AML-193 (cell line): ENCODE measurements around the gene CETP.
"Not testable (repeated sequence)": the region's sequence is repeated elsewhere in the genome, so short reads cannot be mapped to it uniquely, and the experiment has no call there.

Experiments used
- DNase-seq, 2 experiments: peaks; one replicate each; lab custom pipeline; 2025; lab: John Stamatoyannopoulos, UW

Gene CETP

DNA sequence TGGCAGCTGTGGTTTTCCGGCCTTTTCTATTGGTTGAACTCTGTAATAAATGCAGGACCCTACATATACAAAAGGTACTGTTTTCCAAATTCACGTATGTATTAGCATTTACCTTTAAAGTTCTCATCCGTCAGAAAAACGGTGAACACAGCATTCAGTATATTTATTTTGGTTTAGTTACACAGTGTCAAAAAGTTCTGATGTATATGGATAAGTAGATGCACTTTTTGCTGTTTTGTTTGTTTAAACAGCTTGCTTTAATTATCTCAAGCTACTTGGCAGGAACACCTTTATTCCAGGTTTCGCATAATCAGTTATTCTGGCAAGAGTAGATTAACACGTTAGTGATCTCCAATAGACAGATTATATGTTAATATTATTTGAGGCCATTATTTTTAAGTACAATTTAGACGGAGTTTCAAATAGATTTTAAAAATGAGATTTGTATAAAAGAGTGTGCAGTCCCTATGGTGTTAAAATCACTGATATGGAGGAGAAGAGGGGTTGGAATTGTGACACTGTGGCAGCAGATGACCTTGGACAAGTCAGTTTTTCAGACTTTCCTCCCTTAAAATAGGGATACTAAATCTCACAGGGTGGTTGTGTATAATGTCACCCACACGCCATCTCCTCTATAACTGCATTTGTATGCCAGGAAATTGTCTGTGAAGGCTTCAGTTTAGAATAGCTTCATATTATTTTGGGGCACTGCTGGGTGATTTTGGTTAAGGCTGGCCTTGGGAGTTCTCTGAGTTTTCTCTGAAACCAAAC is 27.7 kb upstream of the CETP start:
- DNase-seq, result no peak

DNA sequence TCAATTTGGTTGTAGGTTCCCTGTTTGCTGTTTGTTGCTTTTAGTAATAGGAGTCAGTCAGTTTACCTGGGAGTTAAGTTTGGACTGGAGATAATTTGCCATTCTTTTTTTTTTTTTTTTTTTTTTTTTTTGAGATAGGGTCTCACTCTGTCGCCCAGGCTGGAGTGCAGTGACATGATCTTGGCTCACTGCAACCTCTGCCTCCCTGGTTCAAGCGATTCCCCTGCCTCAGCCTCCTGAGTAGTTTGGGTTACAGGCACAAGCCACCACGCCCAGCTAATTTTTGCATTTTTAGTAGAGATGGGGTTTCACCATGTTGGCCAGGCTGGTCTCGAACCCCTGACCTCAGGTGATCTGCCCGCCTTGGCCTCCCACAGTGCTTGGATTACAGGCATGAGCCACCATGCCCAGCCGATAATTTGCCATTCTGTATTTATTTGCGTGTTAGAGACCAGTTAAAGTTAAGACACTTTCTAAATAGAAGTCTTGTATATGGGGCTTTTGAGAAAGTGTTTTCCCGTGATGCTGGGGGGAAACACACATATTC is 27.1 kb upstream of the CETP start:
- DNase-seq, result not testable (repeated sequence)

DNA sequence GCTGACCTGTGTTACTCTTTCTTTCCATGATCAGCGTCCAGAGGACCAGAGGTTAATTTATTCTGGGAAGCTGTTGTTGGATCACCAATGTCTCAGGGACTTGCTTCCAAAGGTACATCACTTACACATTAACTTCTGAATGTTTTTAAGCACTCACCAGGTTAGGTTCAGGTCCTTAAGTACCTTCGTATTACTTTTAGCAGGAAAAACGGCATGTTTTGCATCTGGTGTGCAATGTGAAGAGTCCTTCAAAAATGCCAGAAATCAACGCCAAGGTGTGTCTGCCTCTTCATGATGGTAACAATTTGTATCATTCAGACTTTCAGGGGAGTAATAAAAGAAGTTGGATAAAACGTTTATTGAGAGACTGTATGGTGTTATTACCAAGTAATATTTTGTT is 26.5 kb upstream of the CETP start:
- no peak for DNase-seq

DNA sequence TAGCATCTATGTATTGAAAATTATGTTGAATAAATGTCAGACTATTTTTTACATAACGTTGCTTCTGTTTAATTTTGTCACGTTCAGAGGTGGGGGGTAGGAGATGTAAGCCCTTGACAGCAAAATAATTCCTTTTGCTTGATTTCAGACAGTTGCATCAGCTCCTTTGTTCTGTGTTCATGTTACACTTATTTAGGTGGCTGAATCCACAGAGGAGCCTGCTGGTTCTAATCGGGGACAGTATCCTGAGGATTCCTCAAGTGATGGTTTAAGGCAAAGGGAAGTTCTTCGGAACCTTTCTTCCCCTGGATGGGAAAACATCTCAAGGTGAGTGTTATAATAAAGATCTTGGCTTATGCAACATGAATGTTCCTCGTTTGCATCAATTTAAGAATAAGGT is 25.3 kb upstream of the CETP start:
- no peak for DNase-seq

DNA sequence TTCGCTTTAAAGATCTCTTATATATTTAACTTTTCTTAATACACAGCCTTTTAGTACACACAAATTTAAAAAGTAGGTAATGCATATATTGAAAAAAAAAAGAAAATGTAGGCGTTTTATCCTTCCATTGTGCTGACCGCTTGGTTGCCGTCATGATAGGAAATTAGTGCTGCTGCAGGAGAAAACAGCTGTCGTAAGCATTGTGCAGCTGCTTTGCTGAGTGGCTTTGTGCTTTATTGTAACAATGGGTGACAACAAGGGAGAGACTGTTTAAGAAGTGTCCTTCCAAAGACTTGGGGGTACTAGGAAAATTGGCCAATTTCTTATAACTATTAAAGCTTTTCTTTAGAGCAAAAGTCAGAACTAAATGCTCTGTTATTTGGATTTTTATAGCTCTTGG is 24.8 kb upstream of the CETP start:
- DNase-seq, result no peak

DNA sequence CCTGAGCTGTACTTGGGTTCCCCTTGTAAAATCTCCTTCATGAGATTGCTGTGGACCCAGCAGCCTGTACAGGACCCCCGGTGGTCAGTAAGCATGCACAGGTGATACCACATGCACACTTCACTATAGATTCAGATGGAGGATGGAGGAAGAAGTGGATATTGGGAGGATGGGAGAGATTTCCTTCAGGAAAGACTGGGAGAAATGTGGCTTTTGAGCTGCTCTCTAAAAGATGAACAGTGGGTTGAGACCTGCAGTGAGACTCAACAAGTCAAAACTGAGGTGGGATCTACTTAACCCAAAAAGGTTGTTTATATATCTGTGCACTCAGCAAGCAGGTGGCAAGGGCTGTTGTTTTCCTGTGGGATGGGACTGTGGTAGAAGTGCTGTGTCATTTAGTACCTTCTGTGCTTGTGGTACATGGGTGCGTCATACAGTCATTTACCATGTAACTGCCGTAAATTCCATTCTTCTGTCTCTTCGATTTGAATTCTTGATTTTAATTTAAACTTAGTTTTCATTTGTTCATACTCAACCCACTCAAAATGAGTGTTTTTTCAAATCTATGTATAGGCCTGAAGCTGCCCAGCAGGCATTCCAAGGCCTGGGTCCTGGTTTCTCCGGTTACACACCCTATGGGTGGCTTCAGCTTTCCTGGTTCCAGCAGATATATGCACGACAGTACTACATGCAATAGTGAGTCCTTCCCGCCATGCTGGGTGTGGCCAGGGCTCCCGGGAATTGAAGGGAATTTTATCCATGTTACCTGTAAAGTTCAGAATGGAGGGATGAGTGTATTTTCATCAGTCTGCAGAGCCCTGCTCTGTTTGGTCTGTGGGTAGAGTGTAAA is 22.9 kb upstream of the CETP start:
- no peak for DNase-seq

DNA sequence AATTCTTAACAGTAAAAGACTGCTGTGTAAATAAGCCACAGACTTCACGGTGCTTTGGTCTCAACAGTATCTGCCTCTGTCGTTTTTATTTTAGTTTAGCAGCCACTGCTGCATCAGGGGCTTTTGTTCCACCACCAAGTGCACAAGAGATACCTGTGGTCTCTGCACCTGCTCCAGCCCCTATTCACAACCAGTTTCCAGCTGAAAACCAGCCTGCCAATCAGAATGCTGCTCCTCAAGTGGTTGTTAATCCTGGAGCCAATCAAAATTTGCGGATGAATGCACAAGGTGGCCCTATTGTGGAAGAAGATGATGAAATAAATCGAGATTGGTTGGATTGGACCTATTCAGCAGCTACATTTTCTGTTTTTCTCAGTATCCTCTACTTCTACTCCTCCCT is 21.9 kb upstream of the CETP start:
- no peak for DNase-seq

DNA sequence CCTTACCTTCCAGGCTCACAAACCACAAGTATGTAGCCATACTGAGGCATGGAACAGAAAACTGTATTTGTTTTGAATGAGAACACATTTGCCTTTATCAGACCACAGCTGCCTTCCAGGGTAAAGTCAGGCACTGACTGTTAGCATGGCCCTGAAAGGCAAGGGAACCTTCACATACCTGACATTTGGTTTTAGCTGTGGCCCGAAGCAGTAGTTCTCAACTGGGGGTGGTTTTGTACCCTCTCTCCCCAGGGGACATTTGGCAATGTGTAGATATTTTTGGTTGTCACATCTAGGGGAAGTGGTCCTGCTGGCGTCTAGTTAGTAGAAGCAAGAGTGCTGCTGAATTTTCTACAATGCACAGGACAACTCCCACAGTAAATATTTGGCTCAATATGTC is 20.7 kb upstream of the CETP start:
- DNase-seq, result no peak

DNA sequence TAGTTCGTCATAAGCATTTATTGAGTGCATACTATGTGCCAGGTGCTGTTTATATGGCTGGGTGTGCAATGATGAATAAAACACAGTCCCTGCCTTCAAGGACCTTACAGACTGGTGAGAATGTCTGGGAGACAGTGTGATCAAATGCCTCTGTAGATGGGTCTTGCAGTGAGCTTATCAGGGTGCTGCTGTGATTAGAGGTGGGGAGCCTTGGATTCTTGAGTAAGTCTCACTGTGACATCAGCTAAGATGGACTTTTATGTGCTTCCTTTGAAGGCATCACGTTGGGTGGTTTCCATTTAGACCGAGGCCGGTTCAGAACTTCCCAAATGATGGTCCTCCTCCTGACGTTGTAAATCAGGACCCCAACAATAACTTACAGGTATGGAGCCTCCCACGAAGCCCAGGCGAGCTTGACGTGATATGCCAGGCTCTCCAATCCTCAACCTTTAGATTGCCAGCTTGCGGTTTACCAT is 19.9 kb upstream of the CETP start:
- no peak for DNase-seq

DNA sequence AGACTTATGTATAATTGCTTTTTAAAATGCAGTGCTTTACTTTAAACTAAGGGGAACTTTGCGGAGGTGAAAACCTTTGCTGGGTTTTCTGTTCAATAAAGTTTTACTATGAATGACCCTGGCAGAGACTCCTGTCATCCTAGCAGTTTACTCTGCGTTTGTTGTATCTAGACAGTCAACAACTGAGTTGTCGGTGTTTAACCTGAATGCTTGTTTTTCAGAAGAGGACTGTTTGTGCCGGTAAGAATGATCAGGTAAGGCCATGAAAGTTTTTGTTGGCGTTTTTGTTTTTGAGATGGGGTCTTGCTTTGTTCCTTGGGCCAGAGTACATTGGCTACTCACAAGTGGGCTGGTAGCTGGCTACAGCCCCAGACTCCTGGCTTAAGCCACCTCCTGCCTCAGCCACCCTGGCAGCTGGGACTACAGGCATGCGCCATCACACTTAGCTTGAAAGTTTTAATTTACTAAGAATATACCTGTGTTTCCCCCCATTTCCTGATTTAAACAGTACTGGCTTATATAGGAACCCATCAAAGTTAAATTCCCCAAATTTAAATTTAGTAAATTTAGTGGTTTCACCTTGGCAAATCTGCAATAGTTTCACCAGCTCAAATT is 17.9 kb upstream of the CETP start:
- DNase-seq, result no peak

DNA sequence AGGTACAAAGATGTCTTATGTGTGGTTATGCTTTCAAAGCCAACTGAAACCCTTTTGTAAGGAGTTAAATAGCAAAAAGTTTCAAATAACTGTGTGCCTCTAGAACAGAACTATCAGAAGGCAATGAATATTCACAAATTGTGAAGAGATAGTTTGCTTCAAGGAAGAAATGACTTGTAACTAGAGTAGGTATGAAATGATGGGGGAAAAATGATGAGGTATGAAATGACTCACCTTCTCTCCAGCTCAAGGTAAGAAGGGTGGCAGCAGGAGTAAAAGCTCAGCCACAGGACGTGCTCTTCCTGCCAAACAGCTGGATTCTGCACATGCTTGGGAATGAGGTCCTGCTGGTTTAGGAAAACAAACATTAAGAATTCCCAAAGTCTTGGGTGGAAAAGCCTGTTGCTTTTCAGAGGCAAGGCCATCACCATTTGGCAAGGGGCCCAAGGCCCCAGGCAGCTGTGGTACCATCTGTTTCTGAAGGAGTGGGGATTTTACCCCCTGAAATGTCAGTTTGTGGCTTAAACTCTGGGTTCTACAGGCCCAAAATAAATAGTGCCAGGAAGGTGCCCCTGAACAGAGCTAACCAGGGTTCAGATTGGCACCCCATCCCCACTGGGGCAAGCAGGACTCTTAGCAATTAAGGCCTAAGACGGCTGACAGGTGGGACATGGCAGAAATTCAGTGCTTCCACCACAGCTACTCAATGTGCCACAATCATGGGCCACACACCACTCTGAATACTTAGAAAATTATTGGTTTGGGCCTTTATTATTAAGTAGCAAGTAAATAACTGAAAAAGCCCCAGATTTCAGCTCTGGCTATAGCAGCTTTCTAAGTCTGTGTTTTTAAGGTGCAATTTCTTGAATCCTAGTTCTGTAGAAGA is 16.6 kb upstream of the CETP start:
- DNase-seq, result no peak

DNA sequence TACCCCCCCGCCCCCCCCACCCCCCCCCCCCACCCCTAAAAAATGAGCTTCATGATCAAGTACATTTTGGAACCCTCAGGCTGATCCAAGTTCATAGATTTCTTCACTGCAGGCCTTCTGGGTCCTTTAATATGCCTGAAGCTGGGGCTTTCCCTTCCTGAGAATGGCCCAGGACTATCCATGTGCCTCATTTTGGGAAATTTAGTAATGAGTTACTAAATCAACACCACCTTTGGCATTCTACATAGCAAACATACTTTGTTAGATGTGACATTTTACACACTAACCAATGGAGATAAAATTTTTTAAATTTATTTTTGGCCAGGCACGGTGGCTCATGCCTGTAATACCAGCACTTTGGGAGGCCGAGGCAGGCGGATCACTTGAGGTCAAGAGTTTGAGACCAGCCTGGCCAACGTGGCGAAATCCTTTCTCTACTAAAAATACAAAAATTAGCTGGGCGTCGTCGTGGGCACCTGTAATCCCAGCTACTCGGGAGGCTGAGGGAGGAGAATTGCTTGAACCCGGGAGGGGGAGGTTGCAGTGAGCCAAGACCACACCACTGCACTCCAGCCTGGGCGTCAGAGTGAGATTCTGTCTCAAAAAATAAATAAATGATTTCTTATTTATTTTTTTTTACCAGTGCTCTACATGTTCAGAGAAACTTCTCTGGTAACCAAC is 15.8 kb upstream of the CETP start:
- DNase-seq, result no peak

DNA sequence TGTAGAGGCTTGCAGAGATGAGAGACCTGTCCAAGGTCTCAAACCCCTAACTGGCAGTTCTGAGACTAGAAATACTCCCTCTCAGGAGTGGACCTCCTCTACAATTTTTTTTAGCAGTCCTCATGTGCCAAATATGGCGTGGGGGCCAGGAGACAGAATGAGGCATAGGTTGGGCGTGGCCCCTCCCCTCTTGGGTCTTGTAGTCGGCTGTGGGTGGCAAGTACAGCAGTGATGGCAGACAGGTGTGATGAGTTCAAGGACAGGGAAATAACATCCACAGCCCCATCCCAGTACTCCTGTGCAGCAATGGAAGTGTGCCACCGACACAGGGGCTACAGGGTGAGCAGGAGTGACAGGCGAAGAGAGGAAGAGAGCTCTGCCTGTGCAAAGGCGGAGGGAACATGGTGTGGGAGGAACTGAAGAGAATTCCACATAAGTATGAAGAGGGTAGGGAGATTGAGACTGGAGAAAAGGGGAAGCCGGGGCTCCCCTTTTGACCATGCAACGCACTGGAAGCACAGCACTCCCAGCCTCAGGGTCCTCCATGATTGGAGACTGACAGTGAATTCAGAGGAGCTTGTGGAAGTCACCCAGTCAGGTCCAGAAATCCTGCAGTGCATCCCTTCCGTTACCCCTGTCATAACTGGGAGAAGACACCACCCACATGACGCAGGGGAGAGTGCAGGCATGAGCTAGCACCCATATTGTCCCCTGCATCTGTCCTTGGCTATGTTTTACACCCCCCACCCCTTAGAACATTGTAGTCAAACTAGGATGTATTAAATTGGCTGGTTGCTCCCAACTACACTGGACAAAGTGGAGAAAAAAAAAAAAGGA is 14.8 kb upstream of the CETP start:
- DNase-seq, result no peak

DNA sequence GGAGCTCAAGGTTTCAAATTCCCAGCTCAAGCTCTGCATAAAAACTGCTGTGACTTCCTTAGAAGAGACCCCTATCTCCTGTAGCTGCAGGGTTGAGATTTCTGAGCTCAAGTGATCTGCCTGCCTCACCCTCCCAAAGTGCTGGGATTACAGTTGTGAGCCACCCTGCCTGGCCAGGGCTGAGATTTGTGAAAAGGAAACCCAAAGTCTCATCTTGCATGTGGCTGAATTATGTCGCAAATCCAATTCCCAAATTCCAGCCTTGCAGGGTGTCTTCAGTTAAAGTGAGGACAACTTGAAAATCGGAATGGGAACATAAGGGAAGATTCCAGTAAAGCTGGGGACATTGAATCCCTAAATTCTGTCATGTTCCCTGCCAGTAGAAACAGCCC is 14.2 kb upstream of the CETP start:
- no peak for DNase-seq

DNA sequence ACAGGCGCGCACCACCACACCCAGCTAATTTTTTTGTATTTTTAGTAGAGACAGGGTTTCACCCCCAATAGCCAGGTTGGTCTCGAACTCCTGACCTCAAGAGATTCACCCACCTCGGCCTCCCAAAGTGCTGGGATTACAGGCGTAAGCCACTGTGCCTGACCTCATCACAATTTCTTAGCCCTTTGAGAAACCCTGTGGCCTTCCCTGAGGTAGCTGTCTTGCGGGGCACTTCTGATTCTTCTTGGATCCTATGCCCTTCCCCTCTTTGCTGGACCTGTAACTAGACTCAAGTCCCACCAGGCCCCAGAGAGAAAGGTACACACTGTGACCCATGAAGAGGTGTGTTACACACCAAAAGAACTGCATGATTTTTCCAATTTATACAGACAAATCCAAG is 13.5 kb upstream of the CETP start:
- DNase-seq, result no peak

DNA sequence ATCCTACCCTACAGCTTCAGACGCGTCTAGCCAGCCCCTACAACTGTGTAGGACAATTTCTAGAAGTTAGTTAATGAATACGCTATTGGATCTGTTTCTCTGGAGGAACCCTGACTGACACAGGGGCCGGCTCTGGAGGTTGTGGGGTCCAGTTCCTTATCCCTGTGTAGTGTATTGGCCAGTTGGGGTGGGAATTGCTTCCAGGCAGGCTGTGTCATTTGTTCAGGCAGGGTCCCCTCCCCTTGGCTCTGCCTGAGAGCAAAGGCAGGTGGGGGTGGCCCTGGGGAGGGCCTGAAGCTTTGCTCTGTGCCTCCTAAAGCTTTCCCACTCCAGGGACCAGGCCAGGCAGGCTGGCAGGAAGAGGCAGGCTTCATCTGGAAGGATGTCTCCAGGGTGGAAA is 11.7 kb upstream of the CETP start:
- no peak for DNase-seq

DNA sequence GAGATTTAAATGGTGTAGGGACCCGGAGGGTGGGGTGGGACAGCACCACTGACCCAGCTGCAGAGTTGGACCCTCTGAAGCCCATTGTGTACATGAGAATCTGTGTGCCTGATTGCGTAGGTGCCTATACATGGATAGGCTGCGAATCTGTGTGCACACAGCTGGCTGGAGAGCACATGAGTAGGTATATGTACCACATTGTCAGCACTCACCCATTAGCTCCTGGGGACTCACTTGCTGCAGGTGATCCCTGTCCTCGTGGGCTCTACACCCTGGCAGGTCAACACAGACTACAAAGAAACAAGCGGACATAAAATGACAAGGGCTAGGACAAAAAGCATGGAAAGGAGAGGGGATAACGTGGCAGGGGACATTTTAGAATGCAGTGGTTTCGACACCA is 11.3 kb upstream of the CETP start:
- DNase-seq, result no peak

DNA sequence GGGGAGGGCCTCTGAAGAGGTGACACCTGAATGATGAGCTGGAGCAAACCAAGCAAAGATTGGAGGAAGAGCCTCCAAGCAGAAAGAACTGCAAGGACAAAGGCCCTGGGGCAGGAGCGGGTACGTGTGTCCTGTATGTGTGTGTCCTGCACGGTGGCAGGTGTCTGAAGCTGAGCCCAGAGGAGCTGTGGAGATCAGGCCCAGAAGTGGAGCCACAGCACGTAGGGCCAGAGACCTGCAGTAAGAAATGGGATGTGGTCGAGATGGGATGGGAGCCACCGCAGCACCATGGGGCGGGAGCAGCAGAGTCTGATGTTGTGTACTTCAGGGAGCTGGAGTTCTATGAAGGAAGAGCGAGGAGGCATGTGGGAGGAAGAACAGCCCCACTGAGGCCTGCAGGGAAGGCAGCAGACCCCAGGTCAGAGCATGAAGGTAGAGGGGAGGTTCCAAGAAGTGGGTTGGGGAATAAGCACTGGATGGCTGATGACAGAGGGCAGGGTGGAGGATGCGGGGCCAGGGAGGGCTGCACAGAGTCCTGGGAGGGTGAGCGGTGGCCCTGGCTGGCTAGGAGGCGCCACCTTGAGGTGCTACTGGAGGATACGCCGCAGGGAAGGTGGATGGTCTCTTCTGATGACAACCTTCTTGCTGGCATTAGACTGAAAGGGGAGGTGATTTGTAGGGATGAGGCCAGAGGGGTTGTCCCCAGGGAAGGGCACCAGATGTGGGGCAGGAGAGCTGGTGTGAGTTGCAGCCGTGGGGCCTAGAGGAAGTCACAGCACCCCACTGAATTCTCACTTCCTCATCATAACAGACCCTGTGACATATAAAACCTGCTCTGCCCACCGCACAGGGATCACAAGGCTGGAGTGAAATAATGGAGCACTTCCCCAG is 10.6 kb upstream of the CETP start:
- peak; percentile 38 to 58 for DNase-seq

DNA sequence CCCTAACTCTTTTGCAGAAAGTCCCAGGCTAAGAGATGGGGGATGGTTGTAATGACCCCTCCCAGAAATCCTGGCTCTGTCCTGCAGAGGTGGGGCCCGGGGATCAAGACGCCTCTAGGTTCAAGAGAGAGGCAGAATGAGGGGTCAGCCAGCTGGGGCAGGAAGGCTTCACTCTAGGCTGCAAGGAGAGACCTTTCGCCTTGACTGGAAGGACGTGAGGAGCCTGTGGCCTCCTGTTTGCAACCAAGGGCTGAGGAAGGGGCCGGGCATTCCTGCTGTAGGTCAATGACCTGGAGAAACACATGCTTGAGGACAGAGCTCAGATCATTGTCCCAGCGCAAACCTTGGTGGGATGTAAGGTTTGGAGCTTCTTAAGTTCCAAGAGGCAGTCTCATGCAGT is 8.7 kb upstream of the CETP start:
- DNase-seq, result no peak
